Stimulated activated naive CD8-positive, alpha-beta T cell treated with anti-CD3 and anti-CD28 coated beads, Interleukin-15, Interleukin-2, amounts not matched to agents 100 ng/mL and 50 ng/mL, for 24 hours (primary cell): Measurements from ENCODE around the gene POLR1A.

ENCODE experiments used
- H3K27ac Mint-ChIP-seq: one replicate; pipeline ENCODE4 v1.8.0; 2021; ENCODE audit warnings: mild to moderate bottlenecking, mixed read lengths
- H3K27me3 Mint-ChIP-seq: one replicate; pipeline ENCODE4 v1.8.0; 2021; ENCODE audit warnings: mixed read lengths
- H3K36me3 Mint-ChIP-seq: one replicate; pipeline ENCODE4 v1.8.0; 2021; ENCODE audit warnings: low read depth, mixed read lengths
- H3K4me1 Mint-ChIP-seq: one replicate; pipeline ENCODE4 v1.8.0; 2021; ENCODE audit warnings: low read depth, mixed read lengths
- H3K4me3 Mint-ChIP-seq: one replicate; pipeline ENCODE4 v1.8.0; 2021; ENCODE audit warnings: mild to moderate bottlenecking, mixed read lengths
- H3K9me3 Mint-ChIP-seq: one replicate; pipeline ENCODE4 v1.8.0; 2021; ENCODE audit warnings: mixed read lengths

The POLR1A gene

DNA sequence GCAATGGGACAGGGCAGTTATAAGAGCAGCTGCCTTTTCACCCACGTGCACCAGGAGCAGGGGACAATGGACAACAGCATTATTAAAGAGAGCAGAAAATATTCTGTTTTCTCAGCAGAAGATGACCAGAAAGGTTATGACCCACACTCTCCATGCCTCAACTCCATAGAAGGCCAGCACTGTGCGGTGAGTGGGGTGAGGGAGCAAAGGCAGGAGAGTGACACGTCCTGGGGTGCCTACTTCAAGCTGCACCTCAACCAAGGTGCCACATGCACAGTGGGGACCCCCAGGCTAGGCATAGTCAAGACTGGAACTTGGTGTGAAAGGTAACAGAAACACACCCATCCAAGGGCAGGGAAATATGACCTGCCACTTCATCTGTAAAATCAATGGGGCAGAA, 50.4 kb downstream of the POLR1A start:
- H3K4me1 Mint-ChIP-seq: no peaks in the 10 kb centered on the region
- H3K27me3 Mint-ChIP-seq: no peaks in the 10 kb centered on the region
- peaks cover 75% of the 10 kb centered on the region for H3K36me3 Mint-ChIP-seq
- H3K27ac Mint-ChIP-seq: no peak overlapping the region
- H3K4me3 Mint-ChIP-seq: no peak overlapping the region
- no peaks in the 10 kb centered on the region for H3K9me3 Mint-ChIP-seq

- peaks cover 77% of the 10 kb centered on the region for H3K36me3 Mint-ChIP-seq
- no peak overlapping the region for H3K27ac Mint-ChIP-seq
- no peaks in the 10 kb centered on the region for H3K27me3 Mint-ChIP-seq
- H3K4me3 Mint-ChIP-seq: no peak overlapping the region
- H3K4me1 Mint-ChIP-seq: no peaks in the 10 kb centered on the region
- H3K9me3 Mint-ChIP-seq: no peaks in the 10 kb centered on the region
These were observed 51.1 kb downstream of the POLR1A start for GRCh38 chr2:86054535-86055082.

GRCh38 chr2:86053166-86053565, 52.5 kb downstream of the POLR1A start:
- Mint-ChIP-seq H3K4me1 (no peaks in the 10 kb centered on the region), H3K9me3 (no peaks in the 10 kb centered on the region), H3K27me3 (no peaks in the 10 kb centered on the region)

GRCh38 chr2:86052676-86053075, 53.0 kb downstream of the POLR1A start:
- no peaks in the 10 kb centered on the region for H3K9me3 Mint-ChIP-seq
- no peak overlapping the region for H3K4me3 Mint-ChIP-seq
- H3K27ac Mint-ChIP-seq: no peak overlapping the region
- peaks cover 81% of the 10 kb centered on the region for H3K36me3 Mint-ChIP-seq
- H3K4me1 Mint-ChIP-seq: no peaks in the 10 kb centered on the region
- H3K27me3 Mint-ChIP-seq: no peaks in the 10 kb centered on the region

More at GRCh38 chr2:86053166-86053565, 52.5 kb downstream of the POLR1A start:
- Mint-ChIP-seq H3K36me3 (peaks cover 83% of the 10 kb centered on the region), H3K27ac (no peak overlapping the region), H3K4me3 (no peak overlapping the region)

DNA sequence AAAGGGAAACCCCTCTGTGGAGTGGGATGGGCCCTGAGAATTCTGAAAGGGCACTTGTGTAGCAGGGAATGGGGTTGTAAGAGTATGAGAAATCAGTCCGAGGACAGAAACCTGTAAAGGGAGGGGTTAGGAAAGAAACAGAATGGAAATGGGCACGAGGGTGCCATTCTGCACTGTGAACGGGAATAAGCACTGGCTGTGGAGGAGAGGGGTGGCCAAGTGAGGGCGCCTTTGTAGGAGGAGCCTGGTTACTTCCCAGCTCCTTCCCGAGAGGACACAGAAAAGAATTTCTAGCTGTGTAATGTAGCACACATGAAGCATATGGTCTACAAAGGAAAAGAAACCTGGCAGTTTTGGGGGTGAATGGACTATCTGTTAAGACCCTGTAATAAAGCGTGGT, 53.4 kb downstream of the POLR1A start:
- H3K9me3 Mint-ChIP-seq: no peaks in the 10 kb centered on the region
- no peak overlapping the region for H3K27ac Mint-ChIP-seq
- no peaks in the 10 kb centered on the region for H3K27me3 Mint-ChIP-seq
- no peaks in the 10 kb centered on the region for H3K4me1 Mint-ChIP-seq
- no peak overlapping the region for H3K4me3 Mint-ChIP-seq
- peaks cover 80% of the 10 kb centered on the region for H3K36me3 Mint-ChIP-seq

DNA sequence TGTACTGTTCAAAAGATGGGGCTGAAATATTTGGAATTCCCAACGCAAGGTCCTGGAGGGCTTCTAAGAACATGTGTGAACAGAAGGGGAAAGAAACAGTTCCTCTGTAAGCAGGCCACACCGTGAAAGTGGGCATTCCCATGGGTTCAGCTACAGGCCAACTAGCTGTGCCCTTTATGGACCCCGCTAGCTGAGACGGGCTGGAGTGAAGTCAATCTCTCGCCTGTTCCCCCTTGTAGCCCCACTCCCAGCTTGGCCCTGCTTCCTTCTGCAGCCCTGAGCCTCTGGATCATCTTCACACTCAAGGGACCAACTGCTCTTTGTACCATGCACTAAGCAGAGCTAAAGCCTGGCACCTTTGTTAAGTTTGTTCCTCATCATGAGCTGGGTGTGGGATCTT, 55.4 kb downstream of the POLR1A start:
- Mint-ChIP-seq H3K27me3 (no peaks in the 10 kb centered on the region), H3K4me3 (no peak overlapping the region), H3K27ac (no peak overlapping the region), H3K4me1 (no peaks in the 10 kb centered on the region), H3K9me3 (no peaks in the 10 kb centered on the region), H3K36me3 (peaks cover 76% of the 10 kb centered on the region)

GRCh38 chr2:86049529-86049928, 56.2 kb downstream of the POLR1A start:
- H3K36me3 Mint-ChIP-seq: peaks cover 83% of the 10 kb centered on the region

GRCh38 chr2:86048888-86049287, 56.8 kb downstream of the POLR1A start:
- peaks cover 78% of the 10 kb centered on the region for H3K36me3 Mint-ChIP-seq
- no peaks in the 10 kb centered on the region for H3K27me3 Mint-ChIP-seq
- no peak overlapping the region for H3K4me3 Mint-ChIP-seq
- no peaks in the 10 kb centered on the region for H3K4me1 Mint-ChIP-seq
- H3K9me3 Mint-ChIP-seq: no peaks in the 10 kb centered on the region
- no peak overlapping the region for H3K27ac Mint-ChIP-seq

More at GRCh38 chr2:86049529-86049928, 56.2 kb downstream of the POLR1A start:
- no peak overlapping the region for H3K4me3 Mint-ChIP-seq
- no peak overlapping the region for H3K27ac Mint-ChIP-seq
- H3K4me1 Mint-ChIP-seq: no peaks in the 10 kb centered on the region
- H3K9me3 Mint-ChIP-seq: no peaks in the 10 kb centered on the region
- no peaks in the 10 kb centered on the region for H3K27me3 Mint-ChIP-seq

- Mint-ChIP-seq H3K27ac (no peak overlapping the region), H3K4me3 (no peak overlapping the region), H3K36me3 (peaks cover 78% of the 10 kb centered on the region), H3K4me1 (no peaks in the 10 kb centered on the region), H3K27me3 (no peaks in the 10 kb centered on the region), H3K9me3 (no peaks in the 10 kb centered on the region)
These were observed 57.3 kb downstream of the POLR1A start for GRCh38 chr2:86048383-86048701.

- no peaks in the 10 kb centered on the region for H3K9me3 Mint-ChIP-seq
- peak overlapping the region; percentile 49 for H3K27ac Mint-ChIP-seq
- H3K36me3 Mint-ChIP-seq: peaks cover 78% of the 10 kb centered on the region
- H3K4me3 Mint-ChIP-seq: no peak overlapping the region
- no peaks in the 10 kb centered on the region for H3K4me1 Mint-ChIP-seq
- no peaks in the 10 kb centered on the region for H3K27me3 Mint-ChIP-seq
These were observed 57.9 kb downstream of the POLR1A start for GRCh38 chr2:86047575-86048382.

- Mint-ChIP-seq H3K36me3 (peaks cover 82% of the 10 kb centered on the region), H3K27me3 (no peaks in the 10 kb centered on the region), H3K9me3 (no peaks in the 10 kb centered on the region), H3K27ac (no peak overlapping the region), H3K4me3 (no peak overlapping the region), H3K4me1 (peaks cover 20% of the 10 kb centered on the region)
These were observed 60.1 kb downstream of the POLR1A start for GRCh38 chr2:86045541-86045940.

GRCh38 chr2:86044614-86045013, 61.1 kb downstream of the POLR1A start:
- Mint-ChIP-seq H3K27ac (no peak overlapping the region), H3K36me3 (peaks cover 81% of the 10 kb centered on the region), H3K4me3 (no peak overlapping the region), H3K9me3 (no peaks in the 10 kb centered on the region), H3K4me1 (peaks cover 30% of the 10 kb centered on the region), H3K27me3 (no peaks in the 10 kb centered on the region)

DNA sequence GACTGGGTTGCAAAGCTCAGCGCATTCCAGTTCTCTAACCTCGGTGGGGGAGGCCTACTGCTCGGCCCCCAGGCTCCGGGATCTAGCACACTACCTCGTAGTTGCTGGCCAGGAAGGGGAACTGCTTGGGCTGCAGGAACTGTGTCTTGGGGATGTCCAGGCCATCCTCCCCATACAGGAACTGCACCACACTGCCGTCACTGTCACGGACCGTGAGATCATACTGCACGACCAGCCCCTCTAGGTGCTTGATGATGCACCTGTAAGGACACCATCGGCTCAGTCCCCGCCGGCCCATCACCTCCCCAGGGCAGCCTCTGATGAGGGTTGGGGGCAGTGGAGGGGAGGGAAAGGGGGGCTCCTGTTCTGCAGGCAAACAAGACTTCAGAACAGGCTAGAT, 61.6 kb downstream of the POLR1A start:
- Mint-ChIP-seq H3K27me3 (no peaks in the 10 kb centered on the region), H3K36me3 (peaks cover 80% of the 10 kb centered on the region), H3K4me1 (peaks cover 35% of the 10 kb centered on the region), H3K9me3 (no peaks in the 10 kb centered on the region), H3K4me3 (no peak overlapping the region), H3K27ac (no peak overlapping the region)

- Mint-ChIP-seq H3K27me3 (no peaks in the 10 kb centered on the region), H3K4me1 (peaks cover 51% of the 10 kb centered on the region), H3K27ac (peak overlapping the region; percentile 59)
These were observed 63.2 kb downstream of the POLR1A start for GRCh38 chr2:86042256-86043168.

More at GRCh38 chr2:86042256-86043168, 63.2 kb downstream of the POLR1A start:
- peaks cover 84% of the 10 kb centered on the region for H3K36me3 Mint-ChIP-seq
- H3K9me3 Mint-ChIP-seq: no peaks in the 10 kb centered on the region
- no peak overlapping the region for H3K4me3 Mint-ChIP-seq
